HG03196 (cell line): ENCODE results near the gene PADI4.
"Not testable (repeated sequence)": the region's sequence is repeated elsewhere in the genome, so short reads cannot be mapped to it uniquely, and the experiment has no call there.

ENCODE experiments used
- ATAC-seq: cut with Tn5 transposase; IDR thresholded peaks from one replicate; pipeline ENCODE4 v1.9.1; 2021; ENCODE audit not compliant: unreplicated experiment

The PADI4 gene

GRCh38 chr1:17375651-17376050 is 67.7 kb downstream of the PADI4 start:
- no peak for ATAC-seq

- no peak for ATAC-seq
These were observed 69.4 kb downstream of the PADI4 start for GRCh38 chr1:17377325-17377953.

- no peak for ATAC-seq
These were observed 73.2 kb downstream of the PADI4 start for GRCh38 chr1:17381161-17381560.

- no peak for ATAC-seq
These were observed 84.3 kb downstream of the PADI4 start for GRCh38 chr1:17392199-17392740.

GRCh38 chr1:17393230-17393629 is 85.2 kb downstream of the PADI4 start:
- ATAC-seq: no peak

GRCh38 chr1:17397910-17398695 is 90.1 kb downstream of the PADI4 start:
- ATAC-seq: no peak

- ATAC-seq: no peak
These were observed 92.8 kb downstream of the PADI4 start for GRCh38 chr1:17400725-17401341.

- no peak for ATAC-seq
These were observed 93.8 kb downstream of the PADI4 start for GRCh38 chr1:17401841-17402240.

GRCh38 chr1:17403081-17403480 is 95.1 kb downstream of the PADI4 start:
- ATAC-seq: no peak

- ATAC-seq: no peak
These were observed 96.2 kb downstream of the PADI4 start for GRCh38 chr1:17404034-17404684.

- no peak for ATAC-seq
These were observed 96.8 kb downstream of the PADI4 start for GRCh38 chr1:17404820-17405219.

- no peak for ATAC-seq
These were observed 98.1 kb downstream of the PADI4 start for GRCh38 chr1:17405898-17406759.

- ATAC-seq: not testable (repeated sequence)
These were observed 98.9 kb downstream of the PADI4 start for GRCh38 chr1:17406760-17407475.

- ATAC-seq: not testable (repeated sequence)
These were observed 100.0 kb downstream of the PADI4 start for GRCh38 chr1:17407786-17408514.

- no peak for ATAC-seq
These were observed 101.4 kb downstream of the PADI4 start for GRCh38 chr1:17409391-17409811.

GRCh38 chr1:17412093-17412870 is 104.3 kb downstream of the PADI4 start:
- ATAC-seq: no peak
